ENCODE results near the gene TCP1.

DNA sequence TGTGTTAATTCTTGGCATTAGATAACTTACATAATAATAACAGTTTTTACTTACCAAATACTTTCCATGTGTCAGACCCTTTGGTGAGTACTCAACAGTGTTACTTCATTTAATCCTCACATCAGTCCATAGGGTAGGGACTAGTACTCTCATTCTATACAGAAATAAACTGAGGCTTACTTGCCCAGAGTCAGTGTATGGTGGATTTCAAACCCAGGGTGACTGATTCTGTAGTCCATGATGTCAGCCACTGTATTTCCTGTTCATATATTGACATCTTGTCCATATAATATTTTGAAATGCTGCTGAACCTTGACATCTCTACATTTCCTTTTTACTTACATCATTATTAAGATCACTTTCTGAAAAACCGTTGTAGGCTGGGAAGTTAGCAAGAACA is 8.2 kb upstream of the TCP1 start:
- TF ChIP-seq FOXM1 (IDR thresholded peaks at IDR 0.05; ENCODE audit: borderline replicate concordance) (no peak), TARDBP (IDR thresholded peaks at IDR 0.05) (no peak), SP1 (IDR thresholded peaks at IDR 0.05) (no peak), NFRKB (IDR thresholded peaks at IDR 0.05) (no peak), FOXA1 (IDR thresholded peaks at IDR 0.05) (no peak), BHLHE40 (IDR thresholded peaks at IDR 0.05; ENCODE audit: borderline replicate concordance) (no peak), FOXK2 (IDR thresholded peaks at IDR 0.05) (no peak), LEF1 (IDR thresholded peaks at IDR 0.05; ENCODE audit: borderline replicate concordance) (no peak), HDGF (IDR thresholded peaks at IDR 0.05; ENCODE audit: borderline replicate concordance) (no peak), ARNT (IDR thresholded peaks at IDR 0.05) (no peak), SUZ12 (IDR thresholded peaks at IDR 0.05) (no peak), ELF4 (IDR thresholded peaks at IDR 0.05) (no peak), PKNOX1 (IDR thresholded peaks at IDR 0.05) (no peak), CTBP1 (IDR thresholded peaks at IDR 0.05; ENCODE audit: borderline replicate concordance) (no peak)

Data from HEK293T (cell line).